Small intestine (tissue), 7 donors: Measurements from ENCODE around the gene IRX5. TPM values are rescaled to one million over a fixed set of nuclear protein-coding genes. Genes with fewer than 3 reads are reported as not detected.

Source experiments
- DNase-seq, 2 donors: peaks; one replicate each; pipeline versions ENCODE4 v3.0.0 to v3.0.0-alpha.2; 2013
- FAIRE-seq: peaks from 2 replicates; lab custom pipeline; 2012; peaks lifted over from hg19 to GRCh38; lab: Jason Lieb, UNC
- H3K27ac ChIP-seq, 3 donors: one replicate each; pipeline ENCODE4 v1.5.1; 2013; ENCODE audit warnings: low read length in 2 of 3, mild to moderate bottlenecking in 2 of 3, control low read depth in 1 of 3, inconsistent platforms in 1 of 3, low read depth in 1 of 3, moderate library complexity in 1 of 3
- H3K27me3 ChIP-seq, 3 donors: one replicate each; pipeline ENCODE4 v1.6.1; 2013; ENCODE audit warnings: low read length in 3 of 3, inconsistent platforms in 1 of 3; ENCODE audit not compliant: control insufficient read depth in 3 of 3, insufficient read depth in 3 of 3
- H3K36me3 ChIP-seq, 3 donors: one replicate each; pipeline ENCODE4 v1.6.1; 2013; ENCODE audit warnings: low read length in 3 of 3, inconsistent platforms in 1 of 3, low read depth in 1 of 3, mild to moderate bottlenecking in 1 of 3, moderate library complexity in 1 of 3; ENCODE audit not compliant: control insufficient read depth in 3 of 3, insufficient read depth in 2 of 3
- H3K4me1 ChIP-seq, 3 donors: one replicate each; pipeline ENCODE4 v1.6.1; 2013; ENCODE audit warnings: low read length in 2 of 3, inconsistent platforms in 1 of 3, low read depth in 1 of 3, mild to moderate bottlenecking in 1 of 3, moderate library complexity in 1 of 3; ENCODE audit not compliant: control insufficient read depth in 3 of 3, insufficient read depth in 2 of 3
- H3K4me3 ChIP-seq, 3 donors: one replicate each; pipeline ENCODE4 v1.5.1; 2013; ENCODE audit warnings: low read length in 3 of 3, control low read depth in 1 of 3, inconsistent platforms in 1 of 3, low read depth in 1 of 3, mild to moderate bottlenecking in 1 of 3, moderate library complexity in 1 of 3
- H3K9me3 ChIP-seq, 2 donors: one replicate each; pipeline ENCODE4 v1.6.1; 2013; ENCODE audit warnings: low read depth in 1 of 2, low read length in 1 of 2; ENCODE audit not compliant: control insufficient read depth in 2 of 2, insufficient read depth in 1 of 2
- WGBS, 3 donors: extraction: QIAGEN DNeasy Blood & Tissue Kit; methylation state at CpG; one replicate each; pipeline ENCODE4 v1.1.7; 2013; 5-methylcytosine and 5-hydroxymethylcytosine counted together
- polyA plus RNA-seq, 4 donors: library from polyadenylated mRNA; stranded (reverse) in 3 of 4; unstranded in 1 of 4; fragments of 200-250 nt in 3 of 4; fragments of 120-200 nt in 1 of 4; gene quantifications; one replicate each; pipeline versions ENCODE4 v1.2.1 to v1.2.3, GENCODE V29; 2013
- donor health status: healthy with polysubstance abuse.
- donor health status: control.
- donor health status: control.
- donor health status: Bipolar disorder and iron deficiency.
- donor health status: healthy.

The IRX5 gene
- polyA plus RNA-seq, 4 donors: 0.04 to 0.13 TPM; not detected in 2

DNA sequence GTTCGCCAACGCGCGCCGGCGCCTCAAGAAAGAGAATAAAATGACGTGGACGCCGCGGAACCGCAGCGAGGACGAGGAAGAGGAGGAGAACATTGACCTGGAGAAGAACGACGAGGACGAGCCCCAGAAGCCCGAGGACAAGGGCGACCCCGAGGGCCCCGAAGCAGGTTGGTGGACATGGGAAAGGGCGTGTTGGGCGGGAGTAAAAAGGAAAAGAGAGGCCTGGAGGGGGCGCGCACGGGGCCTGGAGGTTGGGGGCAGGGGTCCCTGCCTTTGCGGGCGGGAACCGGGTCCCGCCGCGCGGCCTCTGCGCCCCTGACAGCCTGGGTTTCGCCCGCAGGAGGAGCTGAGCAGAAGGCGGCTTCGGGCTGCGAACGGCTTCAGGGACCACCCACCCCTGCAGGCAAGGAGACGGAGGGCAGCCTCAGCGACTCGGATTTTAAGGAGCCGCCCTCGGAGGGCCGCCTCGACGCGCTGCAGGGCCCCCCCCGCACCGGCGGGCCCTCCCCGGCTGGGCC lies 2.1 kb downstream of the IRX5 start:
- 5 to 8% (median 8%) methylated on average over 42 to 52 of the region's 52 CpGs for WGBS, 3 donors
- FAIRE-seq (no peak), DNase-seq (no peak)
- Histone ChIP-seq H3K27ac (no peak overlapping the region), H3K9me3 (no peaks in the 10 kb centered on the region), H3K4me1 (peaks cover 0 to 11% (median 8%) of the 10 kb centered on the region in 3 donors), H3K27me3 (peaks cover 31 to 81% (median 61%) of the 10 kb centered on the region in 3 donors), H3K4me3 (no peak overlapping the region), H3K36me3 (no peaks in the 10 kb centered on the region)

DNA sequence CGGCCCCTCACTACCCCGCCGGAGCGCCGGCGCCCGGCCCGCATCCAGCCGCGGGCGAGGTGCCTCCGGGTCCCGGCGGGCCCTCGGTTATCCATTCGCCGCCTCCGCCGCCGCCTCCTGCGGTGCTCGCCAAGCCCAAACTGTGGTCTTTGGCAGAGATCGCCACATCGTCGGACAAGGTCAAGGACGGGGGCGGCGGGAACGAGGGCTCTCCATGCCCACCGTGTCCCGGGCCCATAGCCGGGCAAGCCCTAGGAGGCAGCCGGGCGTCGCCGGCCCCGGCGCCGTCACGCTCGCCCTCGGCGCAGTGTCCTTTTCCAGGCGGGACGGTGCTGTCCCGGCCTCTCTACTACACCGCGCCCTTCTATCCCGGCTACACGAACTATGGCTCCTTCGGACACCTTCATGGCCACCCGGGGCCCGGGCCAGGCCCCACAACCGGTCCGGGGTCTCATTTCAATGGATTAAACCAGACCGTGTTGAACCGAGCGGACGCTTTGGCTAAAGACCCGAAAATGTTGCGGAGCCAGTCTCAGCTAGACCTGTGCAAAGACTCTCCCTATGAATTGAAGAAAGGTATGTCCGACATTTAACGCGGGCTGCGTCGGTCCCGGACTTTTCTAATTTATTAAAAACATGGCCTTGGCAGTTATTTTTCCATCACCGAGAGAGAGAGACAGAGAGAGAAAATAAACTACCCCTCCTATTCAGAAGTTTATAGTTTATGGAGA lies 2.8 kb downstream of the IRX5 start:
- no peak for FAIRE-seq
- Histone ChIP-seq H3K36me3 (no peaks in the 10 kb centered on the region), H3K27ac (no peak overlapping the region), H3K4me1 (peaks cover 0 to 9% (median 6%) of the 10 kb centered on the region in 3 donors), H3K27me3 (peaks cover 31 to 83% (median 64%) of the 10 kb centered on the region in 3 donors), H3K4me3 (no peak overlapping the region), H3K9me3 (no peaks in the 10 kb centered on the region)
- peak in 1 of 2 donors; percentile 23 for DNase-seq
- WGBS, 3 donors: 8 to 10% (median 8%) methylated on average over 52 to 68 of the region's 68 CpGs

DNA sequence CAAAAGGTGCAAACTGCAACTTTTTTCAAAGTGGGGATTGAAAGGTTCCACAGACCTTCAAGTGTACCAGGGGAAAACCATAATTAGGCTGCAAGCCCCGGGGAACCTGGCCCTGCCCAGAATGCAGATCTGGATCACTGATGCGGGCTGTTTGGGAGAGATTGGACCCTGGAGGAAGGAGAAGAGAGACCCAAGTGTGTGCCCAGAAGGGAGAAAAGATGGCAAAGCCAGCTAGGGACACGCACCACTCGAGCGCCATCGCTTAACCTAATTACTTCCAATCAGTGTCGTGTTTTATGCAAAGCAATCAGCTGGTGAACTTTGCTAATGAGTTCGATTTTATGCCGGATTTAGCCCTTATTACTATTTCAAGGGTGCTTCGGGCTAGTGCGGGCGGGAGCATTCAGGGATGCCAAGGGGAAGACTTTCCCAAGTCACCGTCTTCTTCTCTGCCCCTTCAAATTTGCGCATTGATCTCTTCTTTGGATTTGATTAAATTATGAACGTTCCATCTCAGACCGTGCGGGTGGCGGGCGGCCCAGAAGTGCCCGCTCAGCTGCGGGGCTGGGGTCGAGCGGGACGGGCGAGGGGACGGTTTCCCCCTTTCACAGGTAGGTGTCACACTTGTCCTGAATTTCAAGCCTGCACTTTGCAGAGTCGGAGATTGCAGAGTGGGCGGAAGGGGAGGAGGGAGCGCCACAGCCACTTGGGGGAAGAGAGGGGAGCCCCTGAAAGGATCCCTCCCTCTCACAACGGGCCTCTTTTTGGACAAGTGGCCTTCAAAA lies 4.0 kb downstream of the IRX5 start:
- DNase-seq (peak in 1 of 2 donors; percentile 39), FAIRE-seq (no peak)
- Histone ChIP-seq H3K27me3 (peaks cover 41 to 90% (median 72%) of the 10 kb centered on the region in 3 donors), H3K9me3 (no peaks in the 10 kb centered on the region), H3K27ac (no peak overlapping the region), H3K4me3 (no peak overlapping the region), H3K36me3 (no peaks in the 10 kb centered on the region), H3K4me1 (peaks cover 0 to 7% (median 6%) of the 10 kb centered on the region in 3 donors)
- 9 to 17% (median 14%) methylated on average over 30 of the region's 30 CpGs for WGBS, 3 donors

DNA sequence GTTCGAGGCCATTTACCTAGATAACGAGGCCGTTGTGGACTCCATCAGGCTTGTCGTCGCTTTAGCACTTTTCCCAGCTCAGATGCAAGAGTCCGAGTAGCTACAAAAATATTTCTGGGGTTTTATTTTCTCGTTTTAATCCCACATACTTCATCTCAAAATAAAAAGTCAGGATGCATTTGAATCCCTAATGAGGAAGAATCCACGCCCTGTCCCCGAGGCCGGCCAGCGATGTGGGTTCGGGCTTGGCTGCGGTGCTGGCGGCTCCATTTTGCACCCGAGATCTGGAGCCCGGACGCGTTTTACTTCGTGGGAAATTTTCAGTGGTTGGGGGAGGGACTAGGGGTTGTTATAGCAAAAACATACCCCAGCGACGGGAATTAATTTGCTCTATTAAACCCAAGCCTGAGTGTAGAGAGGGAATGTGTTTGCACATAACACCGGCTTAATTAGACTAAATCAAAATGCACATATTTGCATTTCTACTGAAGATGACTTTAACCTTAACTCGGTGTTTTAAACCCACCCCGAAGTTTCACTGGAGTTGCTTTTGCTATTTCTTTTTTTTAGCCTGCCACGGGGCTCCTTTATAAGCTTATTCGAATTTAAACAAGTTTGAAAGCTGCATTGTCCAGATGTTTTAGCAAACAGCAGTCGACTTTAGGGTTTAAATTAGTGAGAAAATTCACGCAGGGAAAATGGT lies 4.8 kb downstream of the IRX5 start:
- Histone ChIP-seq H3K27ac (no peak overlapping the region), H3K27me3 (peaks cover 47 to 91% (median 76%) of the 10 kb centered on the region in 3 donors), H3K4me3 (no peak overlapping the region), H3K9me3 (no peaks in the 10 kb centered on the region), H3K4me1 (peaks cover 0 to 6% (median 0%) of the 10 kb centered on the region in 3 donors), H3K36me3 (no peaks in the 10 kb centered on the region)
- no peak for FAIRE-seq
- DNase-seq: peak in 1 of 2 donors; percentile 31
- WGBS, 3 donors: 8 to 13% (median 11%) methylated on average over 28 of the region's 28 CpGs

DNA sequence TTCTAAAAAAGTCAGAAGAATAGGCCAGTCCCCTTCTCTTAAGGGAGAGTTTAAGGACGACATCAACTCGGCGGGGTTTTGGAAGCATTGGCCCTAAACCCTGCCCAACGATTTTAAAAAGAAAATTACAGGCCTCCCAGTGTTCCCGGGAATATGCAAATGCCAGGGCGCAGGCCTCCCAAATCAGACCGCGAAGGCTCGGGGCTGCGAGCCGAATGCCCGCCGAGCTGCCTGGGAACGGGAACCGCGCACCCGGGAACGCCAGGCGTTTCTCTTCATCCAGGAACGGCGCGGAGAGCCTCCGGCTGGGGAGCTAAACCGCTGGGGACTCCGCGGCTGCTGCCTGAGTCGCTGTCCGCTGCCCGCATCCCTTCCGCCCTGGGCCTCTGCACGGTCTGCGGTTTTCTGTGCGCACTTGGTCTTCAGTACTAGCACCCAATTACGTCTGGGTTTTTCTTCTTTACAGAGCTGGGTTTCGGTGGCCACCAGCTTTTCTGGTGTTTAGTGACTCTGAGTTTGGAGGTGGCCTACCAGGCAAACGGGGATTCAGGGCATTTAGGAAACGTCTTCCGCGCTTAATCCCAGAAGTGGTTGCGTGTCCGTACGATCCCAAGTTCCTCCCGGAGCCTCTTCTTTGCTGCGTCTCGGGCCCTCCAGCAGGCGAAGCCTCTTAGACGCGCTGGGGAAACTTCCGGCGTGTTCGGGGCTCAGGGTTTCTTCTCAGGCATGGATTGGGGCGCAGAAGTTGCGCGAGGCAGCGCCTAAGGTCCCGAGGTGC lies 5.7 kb downstream of the IRX5 start:
- H3K4me3 ChIP-seq: no peak overlapping the region
- no peak overlapping the region for H3K27ac ChIP-seq
- H3K4me1 ChIP-seq: no peaks in the 10 kb centered on the region
- H3K9me3 ChIP-seq: no peaks in the 10 kb centered on the region
- DNase-seq (peak in 1 of 2 donors; percentile 45), FAIRE-seq (no peak)
- H3K27me3 ChIP-seq: peaks cover 41 to 93% (median 84%) of the 10 kb centered on the region in 3 donors
- no peaks in the 10 kb centered on the region for H3K36me3 ChIP-seq
- WGBS, 3 donors: 1 to 6% (median 3%) methylated on average over 56 of the region's 56 CpGs

DNA sequence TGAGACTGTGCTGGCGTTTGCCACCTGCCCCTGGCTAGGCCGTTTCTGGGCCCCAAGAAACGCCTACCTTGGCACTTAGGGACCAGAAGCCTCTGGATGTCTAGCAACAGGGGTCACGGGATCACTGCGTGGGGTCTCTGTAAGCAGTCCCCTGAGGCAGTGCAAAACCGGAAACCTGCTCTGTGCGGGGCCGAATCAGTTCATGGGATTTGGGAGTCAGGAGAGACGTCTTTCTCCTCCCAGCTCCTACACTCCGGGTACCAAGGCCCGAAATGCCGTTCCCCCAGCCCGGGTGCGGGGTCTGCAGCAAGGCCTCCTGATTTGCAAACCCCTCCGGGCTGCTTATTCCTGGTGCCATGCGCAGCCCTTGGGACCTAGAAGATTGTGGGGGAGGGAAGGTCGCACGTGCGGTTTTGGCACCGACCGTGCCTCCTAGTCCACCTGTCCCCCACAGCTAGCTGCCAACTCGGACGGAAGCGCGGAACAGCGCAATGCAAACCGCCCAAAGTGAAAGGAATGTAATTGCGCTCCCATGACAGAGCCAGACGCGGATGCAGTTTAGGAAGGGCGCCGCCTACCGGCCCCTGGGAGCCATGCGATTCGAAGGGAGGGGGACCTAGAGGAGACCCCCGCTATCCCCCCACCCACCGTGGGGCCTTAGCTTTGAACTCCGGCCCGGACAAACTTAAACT lies 6.5 kb downstream of the IRX5 start:
- FAIRE-seq: no peak
- H3K27ac ChIP-seq: no peak overlapping the region
- WGBS, 3 donors: 1 to 3% (median 2%) methylated on average over 35 to 39 of the region's 39 CpGs
- no peaks in the 10 kb centered on the region for H3K9me3 ChIP-seq
- H3K4me1 ChIP-seq: no peaks in the 10 kb centered on the region
- peak in 1 of 2 donors; percentile 43 for DNase-seq
- H3K27me3 ChIP-seq: peaks cover 38 to 90% (median 78%) of the 10 kb centered on the region in 3 donors
- no peak overlapping the region for H3K4me3 ChIP-seq
- H3K36me3 ChIP-seq: no peaks in the 10 kb centered on the region

DNA sequence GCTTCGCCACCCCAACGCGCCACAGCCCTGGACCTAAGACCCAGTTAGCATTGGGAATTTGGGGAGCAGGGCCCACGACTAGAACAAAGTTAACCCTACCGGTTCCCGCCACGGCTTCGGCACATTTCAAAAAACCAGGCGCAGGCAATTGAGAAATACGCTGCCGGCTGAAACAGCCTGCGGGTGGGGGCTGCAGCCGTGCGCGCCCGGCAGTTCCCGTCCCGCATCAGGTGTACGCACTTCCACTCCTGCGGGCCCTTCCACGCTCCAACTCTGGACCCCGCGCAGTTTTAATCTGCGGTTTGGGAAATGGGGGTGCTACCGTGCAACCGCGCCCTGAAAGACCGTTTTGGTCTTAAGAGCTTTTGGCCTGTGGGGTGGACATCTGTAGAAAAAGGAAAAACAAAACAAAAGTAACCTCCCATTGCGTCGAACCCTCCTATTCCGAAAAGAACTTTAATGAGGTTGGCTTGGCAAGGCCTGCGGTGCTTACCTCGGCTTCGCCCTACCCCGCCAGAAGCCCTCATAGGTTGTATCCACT lies 7.1 kb downstream of the IRX5 start:
- H3K9me3 ChIP-seq: no peaks in the 10 kb centered on the region
- FAIRE-seq: no peak
- DNase-seq: no peak
- no peaks in the 10 kb centered on the region for H3K36me3 ChIP-seq
- peaks cover 34 to 89% (median 73%) of the 10 kb centered on the region in 3 donors for H3K27me3 ChIP-seq
- 5 to 6% (median 6%) methylated on average over 35 of the region's 35 CpGs for WGBS, 3 donors
- H3K4me3 ChIP-seq: no peak overlapping the region
- H3K27ac ChIP-seq: no peak overlapping the region
- no peaks in the 10 kb centered on the region for H3K4me1 ChIP-seq
